HG03135 (cell line): ENCODE data around the gene PYM1.
"Not testable (repeated sequence)": the region's sequence is repeated elsewhere in the genome, so short reads cannot be mapped to it uniquely, and the experiment has no call there.

Experiments used
- ATAC-seq: cut with Tn5 transposase; IDR thresholded peaks from one replicate; pipeline ENCODE4 v1.9.1; 2021; ENCODE audit warnings: mild to moderate bottlenecking, moderate library complexity; ENCODE audit not compliant: unreplicated experiment

Gene PYM1

DNA sequence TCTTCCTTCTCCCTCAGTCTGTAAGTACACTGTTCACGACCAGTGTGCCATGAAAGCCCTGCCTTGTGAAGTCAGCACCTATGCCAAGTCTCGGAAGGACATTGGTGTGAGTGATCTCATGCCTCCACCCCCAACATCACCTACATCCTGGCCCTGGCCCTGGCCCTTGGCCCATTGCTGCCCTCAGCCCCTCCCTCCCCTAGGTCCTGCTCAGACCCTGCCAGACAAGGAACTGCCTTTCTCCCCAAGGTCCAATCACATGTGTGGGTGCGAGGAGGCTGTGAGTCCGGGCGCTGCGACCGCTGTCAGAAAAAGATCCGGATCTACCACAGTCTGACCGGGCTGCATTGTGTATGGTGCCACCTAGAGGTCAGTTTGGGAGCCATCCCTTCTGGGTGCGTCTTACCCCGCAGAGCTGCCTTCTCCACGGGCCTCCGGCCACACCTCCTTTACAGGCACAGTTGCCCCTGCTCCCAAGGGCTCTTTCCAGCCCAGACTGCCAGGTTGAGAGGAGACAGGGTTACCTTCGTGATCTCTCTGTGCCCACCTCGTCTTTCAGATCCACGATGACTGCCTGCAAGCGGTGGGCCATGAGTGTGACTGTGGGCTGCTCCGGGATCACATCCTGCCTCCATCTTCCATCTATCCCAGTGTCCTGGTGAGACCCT, 12.5 kb upstream of the PYM1 start:
- peak; percentile 87 for ATAC-seq

DNA sequence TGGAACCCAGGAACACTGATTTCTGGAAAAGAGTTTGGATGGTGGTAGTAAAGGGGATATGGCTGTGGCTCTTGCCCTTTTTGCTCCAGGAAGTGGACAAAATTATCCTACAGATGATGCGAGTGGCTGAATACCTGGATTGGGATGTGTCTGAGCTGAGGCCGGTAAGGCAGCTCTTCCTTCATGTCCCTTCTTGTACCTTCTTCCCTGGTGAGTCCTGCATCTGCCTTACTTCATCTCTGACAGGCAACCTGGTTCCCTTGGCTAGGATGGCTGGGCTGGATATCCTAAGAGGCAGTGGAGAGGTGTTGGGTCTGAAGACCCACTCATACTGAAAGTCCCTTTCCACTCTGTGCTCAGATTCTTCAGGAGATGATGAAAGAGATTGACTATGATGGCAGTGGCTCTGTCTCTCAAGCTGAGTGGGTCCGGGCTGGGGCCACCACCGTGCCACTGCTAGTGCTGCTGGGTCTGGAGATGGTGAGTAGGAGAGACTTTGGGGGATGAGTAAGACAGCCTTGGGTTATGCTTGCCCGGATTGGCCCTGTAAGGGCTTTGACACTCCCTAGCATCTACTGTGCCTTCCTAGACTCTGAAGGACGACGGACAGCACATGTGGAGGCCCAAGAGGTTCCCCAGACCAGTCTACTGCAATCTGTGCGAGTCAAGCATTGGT, 11.3 kb upstream of the PYM1 start:
- no peak for ATAC-seq

DNA sequence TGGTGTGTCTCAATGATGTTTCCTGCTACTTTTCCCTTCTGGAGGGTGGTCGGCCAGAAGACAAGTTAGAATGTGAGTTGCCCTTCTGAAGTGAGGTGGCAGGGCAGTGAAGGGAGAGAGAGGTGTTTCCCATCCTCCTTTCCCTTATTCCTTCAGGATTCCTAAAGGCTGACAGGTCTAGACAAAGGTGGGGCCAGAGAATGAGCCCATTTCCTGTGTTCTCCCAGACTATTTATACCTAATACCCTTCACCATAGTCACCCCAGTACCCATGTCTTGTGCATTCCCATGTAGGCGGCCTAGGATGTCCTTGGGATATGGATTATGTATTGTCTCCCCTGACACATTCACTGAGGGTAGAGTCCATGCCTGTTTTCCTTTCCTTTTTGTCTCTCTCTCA, 10.3 kb upstream of the PYM1 start:
- ATAC-seq = no peak

DNA sequence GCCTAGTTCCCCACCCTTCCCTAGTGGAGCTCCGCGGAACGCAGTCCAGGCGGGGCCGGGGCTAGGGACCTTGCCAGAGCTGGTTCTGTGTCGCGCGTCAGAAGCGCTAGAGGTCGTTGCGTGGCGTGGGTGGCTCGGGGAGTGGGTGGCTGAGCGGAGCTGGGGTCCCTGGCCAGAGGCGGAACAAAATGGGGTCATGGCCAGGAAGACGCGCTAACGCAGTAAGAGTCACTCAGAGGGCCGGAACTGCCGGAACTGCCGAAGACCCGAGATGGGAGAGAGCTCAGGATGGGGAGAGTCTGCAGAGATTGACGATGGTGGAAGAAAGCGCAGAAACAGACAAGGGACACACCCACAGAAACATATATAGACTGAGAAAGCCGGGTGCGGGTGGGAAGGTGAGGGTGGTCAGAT, 8.1 kb upstream of the PYM1 start:
- ATAC-seq = no peak

DNA sequence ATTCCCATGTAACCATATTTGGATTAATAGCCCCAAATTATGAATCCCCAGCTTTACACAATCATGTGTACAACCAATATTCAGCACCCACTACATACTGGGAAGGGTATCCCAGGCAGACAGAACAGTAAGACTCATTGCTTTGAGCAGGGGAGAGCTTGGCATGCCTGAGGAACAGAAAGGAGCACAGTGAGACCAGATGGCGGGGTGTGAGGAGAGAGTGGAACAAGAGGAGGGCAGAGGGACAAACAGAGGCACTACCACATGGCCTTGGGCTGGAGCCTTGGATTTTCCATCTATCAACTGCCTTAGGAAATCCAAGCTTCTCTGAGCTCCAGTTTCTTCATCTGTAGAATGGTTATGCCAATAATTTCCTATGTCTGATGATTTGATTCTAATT, 7.1 kb upstream of the PYM1 start:
- ATAC-seq = no peak

DNA sequence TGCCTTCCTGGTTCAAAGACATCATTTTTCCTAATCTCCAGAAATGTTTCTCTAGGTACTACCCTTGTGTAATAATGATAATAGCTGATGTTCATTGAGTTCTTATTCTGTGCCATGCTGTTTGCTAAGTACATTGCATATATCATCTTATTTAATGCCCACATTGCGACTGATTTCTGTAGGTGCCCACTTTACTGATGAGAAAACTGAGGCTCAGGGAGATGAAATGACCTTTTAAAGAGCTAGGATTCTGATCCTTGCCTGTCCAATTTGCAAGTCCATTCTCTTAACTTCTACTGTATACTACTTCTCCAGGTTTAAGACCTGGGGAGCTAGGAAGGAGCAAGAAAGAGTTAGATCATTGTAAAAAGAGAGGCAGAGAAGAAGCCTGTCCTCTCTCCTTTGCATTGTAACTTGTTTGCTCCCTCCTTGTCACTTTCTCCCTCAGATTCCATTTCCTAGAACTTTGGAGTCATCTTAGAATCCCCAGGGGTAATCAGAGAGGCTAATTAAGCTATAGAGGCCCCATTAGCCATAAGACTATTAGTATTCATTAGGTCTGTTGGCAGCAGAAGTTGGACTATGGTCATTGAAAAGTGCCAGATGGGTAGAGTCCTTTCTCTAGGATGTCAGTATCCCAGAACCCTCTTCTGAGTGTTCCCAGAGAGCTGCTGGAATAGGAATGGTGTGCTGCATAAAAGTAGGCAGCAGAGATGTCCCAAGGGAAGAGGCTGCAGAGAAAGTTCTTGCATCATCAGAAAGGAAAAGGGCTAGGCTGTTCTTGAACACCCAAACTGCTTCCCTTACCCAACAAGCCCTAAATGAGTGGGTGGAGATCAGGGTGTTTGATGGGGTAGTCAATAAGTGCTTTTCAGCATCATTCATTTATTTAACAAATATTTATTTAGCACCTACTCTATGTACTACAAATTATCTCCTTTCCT, 6.4 kb upstream of the PYM1 start:
- ATAC-seq = no peak

DNA sequence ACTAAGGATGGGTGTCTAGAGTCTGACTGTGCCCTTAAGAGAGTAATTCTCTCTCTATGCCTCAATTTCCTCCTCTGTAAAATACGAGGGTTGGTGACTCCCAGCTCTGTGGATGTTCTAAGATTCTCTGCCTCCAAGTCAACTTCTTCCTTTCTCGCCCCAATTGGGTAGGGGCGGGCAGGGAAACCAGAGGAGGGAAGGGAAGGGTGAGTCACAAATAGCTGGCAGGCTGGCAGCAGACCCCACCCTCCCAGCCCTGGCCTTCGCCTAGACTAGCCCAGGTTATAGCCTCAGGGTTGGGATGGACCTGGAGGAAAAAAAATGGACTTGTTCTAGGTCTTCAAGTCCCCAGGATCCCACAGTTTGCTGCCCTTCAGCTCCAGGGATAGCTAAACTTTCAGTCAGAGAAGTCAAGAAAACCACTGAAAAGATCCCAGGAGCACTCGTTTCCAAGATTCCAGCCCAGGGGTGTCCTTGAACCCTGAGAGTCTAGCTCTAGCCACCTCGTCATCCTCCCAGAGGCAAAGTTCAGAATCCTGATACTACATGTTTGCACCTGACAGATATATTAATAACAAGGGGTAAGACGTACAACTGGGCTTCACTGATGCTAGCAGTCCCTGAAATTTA, 5.6 kb upstream of the PYM1 start:
- ATAC-seq = no peak

DNA sequence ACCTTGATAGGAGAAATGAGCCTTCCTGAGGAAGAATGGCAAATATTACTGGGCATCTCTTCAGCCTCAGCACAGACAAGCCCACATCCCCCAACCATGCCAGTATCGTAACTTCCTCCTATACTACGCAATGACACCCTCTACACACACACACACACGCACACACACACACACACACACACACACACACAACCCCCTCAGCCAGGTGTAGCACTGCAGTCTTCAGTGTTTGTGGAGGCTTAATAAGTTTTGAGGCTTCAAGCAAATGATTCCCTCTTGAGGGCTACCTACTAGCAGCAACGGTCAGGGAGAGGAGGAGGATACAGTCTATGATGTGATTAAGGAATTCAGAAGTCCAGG, 4.8 kb upstream of the PYM1 start:
- no peak for ATAC-seq

DNA sequence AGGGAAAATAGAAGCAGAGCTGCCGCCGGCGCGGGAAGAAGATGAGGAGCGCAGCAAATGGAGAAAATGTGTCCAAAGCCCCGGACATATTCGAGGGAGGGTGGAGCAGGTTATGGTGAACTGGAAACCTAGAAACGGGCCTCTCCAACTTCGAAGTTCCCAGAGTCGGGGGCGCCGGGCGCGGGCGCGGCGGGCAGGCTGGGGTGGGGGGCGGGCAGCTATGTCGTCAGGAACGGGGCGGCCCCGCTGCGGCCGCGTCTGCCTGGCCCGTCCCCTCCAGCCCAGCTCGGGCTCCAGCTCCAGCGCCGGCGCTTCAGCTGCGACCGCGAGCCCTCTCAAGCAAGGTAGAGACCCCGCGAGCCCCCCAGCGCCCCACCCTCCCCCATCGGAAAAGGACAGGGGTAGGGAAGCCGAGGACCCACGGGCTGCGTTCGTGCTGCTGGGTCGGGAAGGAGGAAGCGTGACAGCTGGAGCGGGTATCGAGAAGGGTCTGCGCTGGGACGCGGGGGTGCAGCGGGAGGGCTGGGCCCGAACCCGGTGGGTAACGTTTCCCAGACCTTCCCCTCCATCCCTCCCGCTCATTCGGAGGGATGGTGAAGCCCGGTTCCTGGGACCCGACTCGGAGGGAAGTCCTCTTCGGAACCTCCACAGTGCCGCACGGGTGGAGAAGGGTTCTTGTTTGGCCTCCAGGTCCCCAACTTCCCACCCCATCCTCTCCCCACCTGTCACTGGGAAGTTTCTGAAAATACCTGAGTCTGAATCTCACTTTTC, 4.3 kb upstream of the PYM1 start:
- ATAC-seq = no peak

DNA sequence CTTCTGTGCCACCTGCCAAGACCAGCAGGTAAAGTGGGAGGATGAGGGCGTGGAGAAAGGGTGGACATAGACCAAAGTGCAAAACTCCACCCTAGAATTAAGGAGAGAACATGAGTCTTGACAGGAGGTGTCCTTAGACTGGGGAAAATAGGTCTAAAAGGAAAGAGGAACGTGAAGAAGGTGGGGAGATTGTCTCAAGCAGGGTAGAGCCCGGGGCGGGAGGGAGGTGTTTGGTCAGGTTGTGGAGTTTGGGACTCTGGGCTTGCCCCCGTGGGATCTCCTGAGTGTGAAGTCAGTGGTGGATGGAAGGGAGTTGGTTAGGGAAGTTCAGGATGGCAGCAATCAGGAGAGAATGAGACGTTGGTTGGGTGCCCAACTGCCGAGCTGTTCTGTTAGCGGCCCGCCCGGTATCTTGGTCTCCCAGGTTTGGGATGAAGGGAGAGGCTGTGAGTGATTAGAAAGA, 3.7 kb upstream of the PYM1 start:
- ATAC-seq = no peak

DNA sequence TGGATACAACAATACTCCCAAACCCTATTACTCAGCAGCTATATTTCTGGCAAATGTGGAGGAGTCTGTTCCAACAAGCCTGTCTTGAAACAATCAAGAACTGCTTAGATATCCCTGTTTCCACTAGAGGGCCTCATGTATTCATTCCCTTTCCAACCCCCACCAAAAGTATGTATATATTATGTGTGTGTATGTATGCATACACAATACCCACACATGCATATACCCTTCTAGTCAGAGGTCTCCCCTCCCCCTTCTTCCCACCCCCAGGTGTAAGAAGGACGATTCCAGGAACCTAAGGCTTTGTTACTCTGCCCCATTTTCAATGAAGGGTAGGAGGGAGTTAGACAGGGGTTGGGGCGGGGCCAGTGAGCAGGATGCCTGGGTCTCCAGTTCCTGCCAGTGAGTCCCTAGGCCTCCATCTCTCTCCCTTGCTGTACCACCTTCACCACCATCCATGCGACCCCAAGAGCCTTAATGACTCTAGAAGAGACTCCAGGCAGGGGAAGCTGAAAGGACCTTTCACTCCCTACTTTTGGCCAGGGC, 3.1 kb upstream of the PYM1 start, which contains the start of gene DGKA:
Gene DGKA, plus strand, starts transcription at position 392 of the 546 bp plus-strand sequence. CDS start 5,342 bp downstream, outside the sequence.
- no peak for ATAC-seq

DNA sequence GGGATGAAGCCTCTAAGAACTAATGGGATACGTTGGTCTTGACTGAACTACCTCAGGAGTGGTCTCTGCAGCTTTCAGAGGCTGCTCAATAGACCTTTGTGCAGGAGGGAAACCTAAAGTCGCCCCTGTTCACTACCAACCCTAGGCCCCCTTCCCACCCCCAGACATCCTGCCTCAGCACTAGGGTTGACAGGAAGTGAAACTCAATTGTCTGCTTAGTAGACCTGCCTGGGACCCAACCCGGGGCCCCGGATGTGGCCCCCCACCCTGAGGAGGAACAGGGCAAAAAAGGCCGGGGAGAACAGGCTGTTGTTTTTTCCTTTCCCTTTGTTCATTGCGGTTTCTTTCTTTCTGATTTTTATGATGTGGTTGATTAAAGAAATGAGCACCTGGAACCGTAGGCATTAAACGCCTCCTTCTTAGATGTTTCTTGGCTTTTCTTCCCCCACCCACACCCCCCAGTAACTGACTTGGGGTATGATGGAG, 1.7 kb upstream of the PYM1 start:
- ATAC-seq = peak; percentile 35

DNA sequence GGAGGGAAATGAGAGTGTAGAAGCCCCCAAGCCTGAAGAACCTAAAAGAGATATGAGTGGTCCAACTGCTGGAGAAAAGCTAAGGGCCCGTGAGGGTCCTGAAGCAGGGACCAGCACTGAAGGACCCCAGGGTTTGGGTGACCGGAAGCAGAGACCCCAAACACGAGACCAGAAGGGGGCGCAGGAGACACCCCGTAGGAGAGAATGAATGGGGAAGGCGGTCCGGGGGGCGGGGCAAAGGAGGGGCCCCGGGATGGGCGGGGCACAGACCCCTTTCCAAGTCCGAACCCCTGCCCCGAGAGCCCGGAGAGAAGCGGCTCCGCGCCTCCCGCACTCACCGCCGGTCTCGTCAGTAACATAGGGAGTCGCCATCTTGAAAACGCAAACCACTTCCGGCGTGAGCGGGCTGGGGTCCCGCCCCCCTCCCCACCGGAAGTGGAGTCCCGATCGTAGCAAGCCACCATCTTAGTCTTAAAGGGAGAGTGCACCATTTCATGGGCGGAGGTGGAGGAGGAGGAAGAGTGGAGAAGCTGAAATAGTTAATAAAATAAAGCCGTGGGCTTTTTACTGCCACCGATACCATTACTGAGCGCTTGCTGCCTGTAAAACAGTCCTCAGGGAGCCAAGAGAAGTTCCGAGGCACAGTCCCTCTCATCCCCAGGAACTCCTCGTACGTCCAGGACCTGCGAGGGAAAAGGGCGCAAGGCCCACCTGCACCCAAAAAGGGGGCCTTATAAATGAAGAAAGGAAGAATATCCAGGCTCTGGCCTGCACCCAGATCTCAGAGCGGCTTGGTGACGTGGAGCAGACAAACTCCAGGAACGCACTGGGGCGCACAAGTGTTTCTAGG, 731 bp downstream of the PYM1 start:
- peak; percentile 47 for ATAC-seq

DNA sequence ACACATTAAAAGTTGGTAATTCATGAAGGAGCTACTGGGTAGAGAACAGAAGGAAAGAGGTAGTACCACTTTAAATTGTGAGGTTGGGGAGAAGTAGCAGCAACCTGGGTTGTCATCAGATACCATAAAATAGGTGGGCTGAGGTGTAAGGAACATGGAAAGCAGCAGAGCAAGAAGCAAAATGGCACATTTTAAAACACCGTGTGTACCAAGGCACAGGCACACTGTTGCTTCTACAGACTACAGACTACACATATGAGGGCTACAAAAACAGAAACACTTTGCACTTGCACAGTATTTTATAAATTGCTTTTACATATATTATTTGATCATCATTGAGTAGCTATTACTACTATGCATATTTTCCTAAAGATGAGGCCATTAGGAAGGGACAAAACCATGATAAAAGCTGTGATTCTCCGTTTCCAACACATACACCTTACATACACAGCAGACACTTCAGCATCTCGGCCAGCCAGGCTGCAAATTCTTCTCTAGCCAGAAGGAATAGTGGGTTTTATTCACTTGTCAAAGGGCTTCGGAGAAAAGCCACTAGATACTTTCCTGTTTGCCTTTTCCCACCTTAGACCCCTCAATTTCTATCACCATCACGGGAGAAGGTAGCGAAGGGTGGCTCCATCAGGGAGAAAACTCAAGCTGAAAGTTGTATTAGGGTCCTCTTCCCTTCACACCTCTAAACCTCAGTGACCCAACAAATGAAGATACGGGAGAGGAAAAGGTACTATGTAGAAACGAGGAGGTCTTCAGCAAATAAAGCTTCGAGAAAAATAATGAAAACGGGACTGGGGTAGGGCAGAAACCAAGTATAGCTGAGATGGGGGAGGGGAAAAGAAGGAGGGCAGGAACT, 1.6 kb downstream of the PYM1 start:
- peak; percentile 1 for ATAC-seq

DNA sequence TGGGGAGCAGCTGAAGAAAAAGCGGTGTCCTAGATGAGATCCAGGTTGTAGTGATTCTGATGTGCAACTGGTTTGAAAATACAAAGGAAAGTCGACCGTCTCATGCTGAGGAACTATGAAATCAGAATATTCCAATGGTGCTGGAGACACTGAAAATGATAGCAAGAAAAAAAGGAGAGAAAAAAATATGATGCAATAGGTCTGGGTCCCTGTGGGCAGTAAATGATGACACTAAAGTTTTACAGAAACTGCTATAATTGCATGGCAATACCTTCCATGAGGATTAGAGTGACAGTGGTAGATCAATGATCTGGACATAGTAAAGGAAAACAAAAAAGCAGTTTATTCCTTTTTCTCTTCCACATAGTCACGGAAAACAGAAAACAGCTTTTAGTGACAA, 2.3 kb downstream of the PYM1 start:
- ATAC-seq = no peak

DNA sequence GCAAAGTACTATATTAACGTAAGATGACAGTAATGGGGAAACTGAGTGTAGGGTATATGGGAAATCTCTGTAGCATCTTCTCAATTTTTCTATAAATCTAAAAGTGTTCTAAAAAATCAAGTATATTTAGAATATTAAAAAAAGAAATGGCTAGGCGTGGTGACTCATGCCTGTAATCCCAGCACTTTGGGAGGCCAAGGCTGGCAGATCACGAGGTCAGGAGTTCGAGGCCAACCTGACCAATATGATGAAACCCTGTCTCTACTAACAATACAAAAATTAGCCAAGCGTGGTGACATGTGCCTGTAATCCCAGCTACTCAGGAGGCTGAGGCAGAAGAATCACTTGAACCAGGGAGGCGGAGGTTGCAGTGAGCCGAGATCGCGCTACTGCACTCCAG, 4.0 kb downstream of the PYM1 start:
- not testable (repeated sequence) for ATAC-seq

DNA sequence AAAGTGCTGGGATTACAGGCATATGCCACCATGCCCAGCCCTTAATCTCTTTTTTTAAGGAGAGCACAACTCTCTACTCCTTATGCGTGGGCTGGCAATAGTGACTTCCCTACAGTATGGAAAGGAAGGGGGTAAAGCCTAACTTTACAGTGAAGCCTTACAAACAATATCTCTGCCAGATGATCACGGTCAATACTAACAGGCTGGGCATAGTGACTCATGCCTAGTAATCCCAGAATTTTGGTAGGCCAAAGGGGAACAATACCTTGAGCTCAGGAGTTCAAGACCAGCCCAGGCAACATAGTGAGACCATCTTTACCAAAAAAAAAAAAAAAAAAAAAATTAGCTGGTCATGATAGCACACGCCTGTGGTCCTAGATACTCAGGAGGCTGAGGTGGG, 5.6 kb downstream of the PYM1 start:
- ATAC-seq = no peak

DNA sequence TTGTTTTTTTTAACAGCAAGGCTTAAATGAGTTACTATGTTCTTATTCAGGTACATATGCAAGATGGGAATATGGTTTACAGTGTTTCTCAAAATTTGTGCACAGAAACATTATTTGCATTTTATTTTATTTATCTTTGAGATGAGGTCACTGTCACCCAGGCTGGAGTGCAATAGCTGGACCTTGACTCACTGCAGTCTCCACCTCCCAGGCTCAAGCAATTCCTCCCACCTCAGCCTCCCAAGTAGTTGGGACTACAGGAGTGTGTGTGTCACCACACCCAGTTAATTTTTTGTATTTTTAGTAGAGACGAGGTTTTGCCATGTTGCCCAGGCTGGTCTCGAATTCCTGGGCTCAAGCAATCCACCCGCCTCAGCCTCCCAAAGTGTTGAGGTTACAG, 8.7 kb downstream of the PYM1 start:
- ATAC-seq = not testable (repeated sequence)
